ENCODE data around the gene TRIP13.
"Not testable (repeated sequence)": the region's sequence is repeated elsewhere in the genome, so short reads cannot be mapped to it uniquely, and the experiment has no call there.

TRIP13 gene

GRCh38 chr5:873328-873727 is 19.4 kb upstream of the TRIP13 start:
- no peak for DNase-seq

- no peak for DNase-seq
Observed at GRCh38 chr5:875931-876330, 16.8 kb upstream of the TRIP13 start.

- no peak for DNase-seq
Observed at GRCh38 chr5:876398-877365, 16.0 kb upstream of the TRIP13 start.

- DNase-seq, result no peak
Observed at GRCh38 chr5:878125-878524, 14.6 kb upstream of the TRIP13 start.

GRCh38 chr5:878677-879076 is 14.0 kb upstream of the TRIP13 start:
- DNase-seq, result not testable (repeated sequence)

- no peak for DNase-seq
Observed at GRCh38 chr5:880816-881550, 11.7 kb upstream of the TRIP13 start.

- DNase-seq, result no peak
Observed at GRCh38 chr5:881551-881935, 11.1 kb upstream of the TRIP13 start.

- DNase-seq, result no peak
Observed at GRCh38 chr5:882253-883183, 10.2 kb upstream of the TRIP13 start.

- peak in 1 of 2 experiments; percentile 65 for DNase-seq
Observed at GRCh38 chr5:883475-884181, 9.1 kb upstream of the TRIP13 start.

- no peak for DNase-seq
Observed at GRCh38 chr5:884345-885126, 8.1 kb upstream of the TRIP13 start.

- DNase-seq, result no peak
Observed at GRCh38 chr5:885127-885442, 7.6 kb upstream of the TRIP13 start.

- DNase-seq, result no peak
Observed at GRCh38 chr5:885529-885928, 7.2 kb upstream of the TRIP13 start.

GRCh38 chr5:886036-886435 is 6.6 kb upstream of the TRIP13 start:
- DNase-seq, result no peak

- no peak for DNase-seq
Observed at GRCh38 chr5:886716-887325, 5.9 kb upstream of the TRIP13 start.

GRCh38 chr5:887947-888637 is 4.6 kb upstream of the TRIP13 start:
- no peak for DNase-seq

- no peak for DNase-seq
Observed at GRCh38 chr5:888638-889035, 4.0 kb upstream of the TRIP13 start.

GRCh38 chr5:889075-889710 is 3.5 kb upstream of the TRIP13 start:
- no peak for DNase-seq

GRCh38 chr5:891117-891836 is 1.4 kb upstream of the TRIP13 start:
- no peak for DNase-seq

- no peak for DNase-seq
Observed at GRCh38 chr5:891837-892393, 769 bp upstream of the TRIP13 start.
